ENCODE measurements around the gene BEND6. TPM values are rescaled to one million over a fixed set of nuclear protein-coding genes. Genes with fewer than 3 reads are reported as not detected.

BEND6 gene
- polyA plus RNA-seq, 3 donors: not detected

- Mint-ChIP-seq H3K27ac (no peak overlapping the region), H3K4me3 (no peak overlapping the region), H3K4me1 (no peaks in the 10 kb centered on the region), H3K9me3 (peaks cover 9 to 15% (median 11%) of the 10 kb centered on the region in 7 donors), H3K27me3 (ENCODE audit: low read depth in 3 of 3) (no peaks in the 10 kb centered on the region), H3K36me3 (peaks cover 0 to 3% of the 10 kb centered on the region in 2 donors)
- no peak overlapping the region for H3K9ac ChIP-seq (ENCODE audit: insufficient read depth, low read length, poor library complexity, severe bottlenecking)
- H3K4me1 ChIP-seq (ENCODE audit: control insufficient read depth in 1 of 2, insufficient read depth in 2 of 2, low read length in 2 of 2): no peaks in the 10 kb centered on the region
- H3K79me2 ChIP-seq (ENCODE audit: insufficient read depth, low read length): no peaks in the 10 kb centered on the region
- no peak overlapping the region for H3K4me2 ChIP-seq (replicated peaks; ENCODE audit: extremely low read depth, low read length, poor library complexity, severe bottlenecking)
- H3K4me3 ChIP-seq (replicated peaks in 1 of 3; ENCODE audit: low read depth in 2 of 3, low read length in 3 of 3): no peak overlapping the region
- TF ChIP-seq CTCF (IDR thresholded peaks at IDR 0.05): no peak
- no peak overlapping the region for H3K27ac ChIP-seq (ENCODE audit: low read depth in 1 of 2, low read length in 2 of 2)
- peaks cover 3 to 10% of the 10 kb centered on the region in 2 donors for H3K9me3 ChIP-seq (replicated peaks in 1 of 2; ENCODE audit: control insufficient read depth in 1 of 2, insufficient read depth in 1 of 2, low read length in 2 of 2)
- no peak overlapping the region for H2AFZ ChIP-seq (ENCODE audit: insufficient read depth, low read depth, low read length, poor library complexity, severe bottlenecking)
- H3K27me3 ChIP-seq (ENCODE audit: control insufficient read depth in 2 of 2, insufficient read depth in 2 of 2, low read length in 2 of 2): no peaks in the 10 kb centered on the region
- DNase-seq: no peak
- H4K20me1 ChIP-seq (ENCODE audit: insufficient read depth, low read length): no peaks in the 10 kb centered on the region
- intact Hi-C loops (cut with micrococcal nuclease): no loop called here
- H3K36me3 ChIP-seq (replicated peaks in 1 of 2; ENCODE audit: control insufficient read depth in 1 of 2, insufficient read depth in 2 of 2, low read length in 2 of 2): no peaks in the 10 kb centered on the region
Observed at GRCh38 chr6:56944661-56945060, 10.2 kb upstream of the BEND6 start.

GRCh38 chr6:56946368-56946767 lies 8.5 kb upstream of the BEND6 start:
- peaks cover 3% of the 10 kb centered on the region in 2 donors for H3K9me3 ChIP-seq (replicated peaks in 1 of 2; ENCODE audit: control insufficient read depth in 1 of 2, insufficient read depth in 1 of 2, low read length in 2 of 2)
- Mint-ChIP-seq H3K27me3 (ENCODE audit: low read depth in 3 of 3) (no peaks in the 10 kb centered on the region), H3K27ac (no peak overlapping the region), H3K36me3 (no peaks in the 10 kb centered on the region), H3K4me1 (no peaks in the 10 kb centered on the region), H3K9me3 (peaks cover 3 to 6% (median 4%) of the 10 kb centered on the region in 7 donors), H3K4me3 (no peak overlapping the region)
- no peaks in the 10 kb centered on the region for H3K4me1 ChIP-seq (ENCODE audit: control insufficient read depth in 1 of 2, insufficient read depth in 2 of 2, low read length in 2 of 2)
- no peak overlapping the region for H3K9ac ChIP-seq (ENCODE audit: insufficient read depth, low read length, poor library complexity, severe bottlenecking)
- no peaks in the 10 kb centered on the region for H3K27me3 ChIP-seq (ENCODE audit: control insufficient read depth in 2 of 2, insufficient read depth in 2 of 2, low read length in 2 of 2)
- no peak for TF ChIP-seq CTCF (IDR thresholded peaks at IDR 0.05)
- no peak for DNase-seq
- no peaks in the 10 kb centered on the region for H4K20me1 ChIP-seq (ENCODE audit: insufficient read depth, low read length)
- no peak overlapping the region for H3K4me3 ChIP-seq (replicated peaks in 1 of 3; ENCODE audit: low read depth in 2 of 3, low read length in 3 of 3)
- no peaks in the 10 kb centered on the region for H3K79me2 ChIP-seq (ENCODE audit: insufficient read depth, low read length)
- H3K27ac ChIP-seq (ENCODE audit: low read depth in 1 of 2, low read length in 2 of 2): no peak overlapping the region
- H2AFZ ChIP-seq (ENCODE audit: insufficient read depth, low read depth, low read length, poor library complexity, severe bottlenecking): no peak overlapping the region
- H3K4me2 ChIP-seq (replicated peaks; ENCODE audit: extremely low read depth, low read length, poor library complexity, severe bottlenecking): no peak overlapping the region
- intact Hi-C loops (cut with micrococcal nuclease): no loop called here
- WGBS (ENCODE audit: insufficient coverage): no CpG with 5 or more reads among the region's 2 CpGs
- H3K36me3 ChIP-seq (replicated peaks in 1 of 2; ENCODE audit: control insufficient read depth in 1 of 2, insufficient read depth in 2 of 2, low read length in 2 of 2): no peaks in the 10 kb centered on the region
